ENCODE results near the gene RCOR1.

DNA sequence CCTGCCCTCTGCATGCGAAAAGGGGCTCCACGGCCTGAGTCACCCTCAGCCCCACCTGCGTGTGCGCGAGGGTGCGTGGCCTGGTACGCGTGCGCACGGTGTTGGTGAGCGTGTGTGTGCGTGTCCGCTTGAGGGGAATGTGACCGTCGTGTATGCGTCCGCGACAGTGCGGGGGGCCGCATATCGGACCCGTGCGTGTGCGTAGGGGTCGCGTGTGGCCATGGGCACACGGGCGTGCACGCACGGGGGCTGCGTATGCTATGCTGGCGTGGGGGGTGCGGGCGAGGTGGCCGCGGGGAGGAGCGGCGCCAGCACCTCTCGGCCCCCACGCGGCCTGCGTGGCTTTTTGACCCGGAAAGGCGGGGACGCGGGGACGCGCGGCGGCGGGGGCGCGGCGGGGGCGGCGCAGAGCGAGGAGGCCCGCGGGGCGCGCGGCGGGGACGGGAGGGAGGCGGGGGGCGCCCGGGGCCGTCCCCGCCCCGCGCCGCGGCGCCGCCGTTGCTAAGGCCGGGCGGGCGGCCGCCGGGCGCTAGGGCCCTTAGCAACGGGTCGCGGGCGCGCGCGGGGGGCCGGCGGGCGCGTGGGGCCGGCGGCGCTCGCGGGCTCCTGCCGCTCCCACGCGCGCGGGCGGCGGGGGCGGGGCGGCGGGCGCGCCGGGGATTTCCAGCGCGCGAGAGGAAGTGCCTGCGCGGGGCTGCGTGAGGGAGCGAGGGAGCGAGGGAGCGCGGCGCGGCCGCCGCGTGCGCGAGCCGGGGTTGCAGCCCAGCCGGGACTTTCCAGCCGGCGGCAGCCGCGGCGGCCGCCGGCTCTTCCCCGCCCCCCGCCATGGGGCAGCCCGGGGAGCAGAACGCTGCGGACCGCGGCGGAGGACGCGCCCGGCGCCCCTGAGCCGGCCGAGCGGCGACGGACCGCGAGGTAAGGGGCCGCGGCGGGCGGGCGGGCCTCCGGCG lies 184.6 kb downstream of the RCOR1 start, which contains the start of gene TRAF3:
- no peak for TF ChIP-seq EZH2 (IDR thresholded peaks at IDR 0.05; ENCODE audit: borderline replicate concordance, low read depth, low read length, poor library complexity, severe bottlenecking)
- TF ChIP-seq, protein P1, sequence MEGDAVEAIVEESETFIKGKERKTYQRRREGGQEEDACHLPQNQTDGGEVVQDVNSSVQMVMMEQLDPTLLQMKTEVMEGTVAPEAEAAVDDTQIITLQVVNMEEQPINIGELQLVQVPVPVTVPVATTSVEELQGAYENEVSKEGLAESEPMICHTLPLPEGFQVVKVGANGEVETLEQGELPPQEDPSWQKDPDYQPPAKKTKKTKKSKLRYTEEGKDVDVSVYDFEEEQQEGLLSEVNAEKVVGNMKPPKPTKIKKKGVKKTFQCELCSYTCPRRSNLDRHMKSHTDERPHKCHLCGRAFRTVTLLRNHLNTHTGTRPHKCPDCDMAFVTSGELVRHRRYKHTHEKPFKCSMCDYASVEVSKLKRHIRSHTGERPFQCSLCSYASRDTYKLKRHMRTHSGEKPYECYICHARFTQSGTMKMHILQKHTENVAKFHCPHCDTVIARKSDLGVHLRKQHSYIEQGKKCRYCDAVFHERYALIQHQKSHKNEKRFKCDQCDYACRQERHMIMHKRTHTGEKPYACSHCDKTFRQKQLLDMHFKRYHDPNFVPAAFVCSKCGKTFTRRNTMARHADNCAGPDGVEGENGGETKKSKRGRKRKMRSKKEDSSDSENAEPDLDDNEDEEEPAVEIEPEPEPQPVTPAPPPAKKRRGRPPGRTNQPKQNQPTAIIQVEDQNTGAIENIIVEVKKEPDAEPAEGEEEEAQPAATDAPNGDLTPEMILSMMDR (conservative IDR thresholded peaks at IDR 0.05; ENCODE audit: low read depth, low read length), result no peak
